Neural cell (in vitro differentiated cells): Measurements from ENCODE around the gene MINDY2.

Source experiments
- CTCF ChIP-seq: fragments of 450-650 bp; IDR thresholded peaks from 2 replicates; pipeline ENCODE4 v1.5.1; 2014; ENCODE audit warnings: antibody characterized with exemption, mild to moderate bottlenecking, moderate library complexity; ENCODE audit not compliant: poor library complexity, severe bottlenecking
- POLR2AphosphoS5 ChIP-seq: IDR thresholded peaks from 2 replicates; pipeline ENCODE4 v1.6.1; 2012
- SMC3 ChIP-seq: fragments of 450-650 bp; conservative IDR thresholded peaks from 2 replicates; pipeline ENCODE4 v1.6.1; 2014; ENCODE audit warnings: antibody characterized with exemption, mild to moderate bottlenecking, moderate library complexity; ENCODE audit not compliant: poor library complexity

- TF ChIP-seq CTCF (no peak), SMC3 (no peak), POLR2AphosphoS5 (no peak)
Measured at GRCh38 chr15:58839485-58839884, 68.4 kb downstream of the MINDY2 start.
